IPS DF 4.7 (cell line): Measurements from ENCODE around the gene IMMP2L.

ENCODE experiments used
- DNase-seq: peaks from one replicate; pipeline ENCODE4 v3.0.0-alpha.2; 2013; ENCODE audit warnings: low spot score; ENCODE audit errors: extremely low read depth

IMMP2L gene

GRCh38 chr7:110650328-110650727 is 912.0 kb downstream of the IMMP2L start:
- no peak for DNase-seq

- DNase-seq, result no peak
Measured at GRCh38 chr7:110647266-110647665, 915.0 kb downstream of the IMMP2L start.

GRCh38 chr7:110646804-110647203 is 915.5 kb downstream of the IMMP2L start:
- DNase-seq, result no peak

GRCh38 chr7:110645616-110646015 is 916.7 kb downstream of the IMMP2L start:
- no peak for DNase-seq

GRCh38 chr7:110645060-110645459 is 917.2 kb downstream of the IMMP2L start:
- DNase-seq, result no peak

- DNase-seq, result no peak
Measured at GRCh38 chr7:110637252-110637651, 925.0 kb downstream of the IMMP2L start.

- DNase-seq, result no peak
Measured at GRCh38 chr7:110633313-110633712, 929.0 kb downstream of the IMMP2L start.

GRCh38 chr7:110626414-110626813 is 935.9 kb downstream of the IMMP2L start:
- DNase-seq, result no peak

GRCh38 chr7:110625294-110625693 is 937.0 kb downstream of the IMMP2L start:
- DNase-seq, result no peak

GRCh38 chr7:110623436-110623835 is 938.9 kb downstream of the IMMP2L start:
- DNase-seq, result no peak

- DNase-seq, result no peak
Measured at GRCh38 chr7:110621289-110621688, 941.0 kb downstream of the IMMP2L start.

GRCh38 chr7:110620110-110620735 is 942.1 kb downstream of the IMMP2L start:
- no peak for DNase-seq
